Stomach (tissue), 4 donors: ENCODE data around the gene ZNF503.

Source experiments
- POLR2A ChIP-seq, 4 donors: fragments of 450-650 bp; IDR thresholded peaks; one replicate each; pipeline ENCODE4 v1.6.1; 2016; ENCODE audit warnings: antibody characterized with exemption in 4 of 4, control low read depth in 2 of 4, mild to moderate bottlenecking in 1 of 4, moderate library complexity in 1 of 4
- TF ChIP-seq, protein P1 (sequence below), 7 experiments: fragments of 450-650 bp in 4 of 7; fragments of 200-600 bp in 3 of 7; sonication (generic) in 3 of 7; IDR thresholded peaks; one replicate each; pipeline ENCODE4 v1.5.1; 2016 to 2019; ENCODE audit warnings: antibody characterized with exemption in 7 of 7, control low read depth in 2 of 7, mild to moderate bottlenecking in 1 of 7

GRCh38 chr10:75422913-75423312 lies 21.3 kb upstream of the ZNF503 start:
- TF ChIP-seq POLR2A (IDR thresholded peaks at IDR 0.05): no peak
- TF ChIP-seq, protein P1, sequence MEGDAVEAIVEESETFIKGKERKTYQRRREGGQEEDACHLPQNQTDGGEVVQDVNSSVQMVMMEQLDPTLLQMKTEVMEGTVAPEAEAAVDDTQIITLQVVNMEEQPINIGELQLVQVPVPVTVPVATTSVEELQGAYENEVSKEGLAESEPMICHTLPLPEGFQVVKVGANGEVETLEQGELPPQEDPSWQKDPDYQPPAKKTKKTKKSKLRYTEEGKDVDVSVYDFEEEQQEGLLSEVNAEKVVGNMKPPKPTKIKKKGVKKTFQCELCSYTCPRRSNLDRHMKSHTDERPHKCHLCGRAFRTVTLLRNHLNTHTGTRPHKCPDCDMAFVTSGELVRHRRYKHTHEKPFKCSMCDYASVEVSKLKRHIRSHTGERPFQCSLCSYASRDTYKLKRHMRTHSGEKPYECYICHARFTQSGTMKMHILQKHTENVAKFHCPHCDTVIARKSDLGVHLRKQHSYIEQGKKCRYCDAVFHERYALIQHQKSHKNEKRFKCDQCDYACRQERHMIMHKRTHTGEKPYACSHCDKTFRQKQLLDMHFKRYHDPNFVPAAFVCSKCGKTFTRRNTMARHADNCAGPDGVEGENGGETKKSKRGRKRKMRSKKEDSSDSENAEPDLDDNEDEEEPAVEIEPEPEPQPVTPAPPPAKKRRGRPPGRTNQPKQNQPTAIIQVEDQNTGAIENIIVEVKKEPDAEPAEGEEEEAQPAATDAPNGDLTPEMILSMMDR (IDR thresholded peaks at IDR 0.05): no peak
